ENCODE measurements around the gene CCDC30.

The CCDC30 gene

DNA sequence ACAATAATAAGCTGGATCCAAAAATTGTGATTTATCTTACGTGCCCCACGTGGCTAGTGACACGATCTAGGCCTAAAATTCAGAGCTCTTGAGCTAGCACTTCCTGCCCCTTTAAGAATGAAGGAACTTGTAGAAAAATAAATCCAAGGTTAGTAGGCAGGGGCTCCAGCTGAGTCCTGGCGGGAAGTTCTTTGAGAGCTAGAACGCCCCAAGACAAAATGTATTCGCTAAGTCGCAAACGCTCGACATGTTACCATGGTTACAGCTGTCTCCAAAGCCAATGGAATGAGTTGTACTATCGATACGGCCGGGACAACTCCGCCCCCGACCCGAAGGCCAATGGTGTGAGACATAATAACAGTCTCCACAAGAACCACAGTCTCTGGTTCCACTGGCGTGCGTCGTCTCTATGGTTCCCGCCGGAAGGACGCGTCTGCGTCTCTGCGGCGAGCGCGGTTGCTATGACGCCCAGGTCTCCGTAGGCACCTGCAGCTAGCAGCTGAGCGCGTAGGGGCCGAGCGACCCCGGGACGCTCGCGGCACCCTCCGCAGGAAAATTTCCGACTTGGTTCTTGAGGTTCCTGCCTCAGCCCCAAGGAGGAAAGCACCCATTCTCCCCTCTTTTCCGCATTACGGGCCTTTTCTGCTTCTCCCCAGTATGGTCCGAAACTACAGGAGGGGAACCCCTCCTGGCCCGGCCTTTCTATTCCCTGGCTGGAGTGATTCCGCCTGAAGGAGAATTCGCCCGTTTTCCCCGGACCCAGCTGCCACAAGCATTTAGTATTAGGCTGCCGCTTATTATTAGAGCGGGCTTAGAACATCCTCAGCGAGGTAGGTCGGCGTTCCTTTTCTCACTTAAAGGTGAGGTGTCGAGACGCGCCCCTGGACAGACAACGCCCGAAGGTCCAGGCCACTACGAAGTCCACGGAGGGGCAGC, at the start of gene CCDC30:
Gene CCDC30 (plus strand): TSS at position 459 of the 936 bp plus-strand sequence. CDS start 17,266 bp downstream, outside the sequence.
- peak; percentile 90 to 94 for DNase-seq (ENCODE audit: low read depth in 2 of 2, low spot score in 1 of 2)

DNA sequence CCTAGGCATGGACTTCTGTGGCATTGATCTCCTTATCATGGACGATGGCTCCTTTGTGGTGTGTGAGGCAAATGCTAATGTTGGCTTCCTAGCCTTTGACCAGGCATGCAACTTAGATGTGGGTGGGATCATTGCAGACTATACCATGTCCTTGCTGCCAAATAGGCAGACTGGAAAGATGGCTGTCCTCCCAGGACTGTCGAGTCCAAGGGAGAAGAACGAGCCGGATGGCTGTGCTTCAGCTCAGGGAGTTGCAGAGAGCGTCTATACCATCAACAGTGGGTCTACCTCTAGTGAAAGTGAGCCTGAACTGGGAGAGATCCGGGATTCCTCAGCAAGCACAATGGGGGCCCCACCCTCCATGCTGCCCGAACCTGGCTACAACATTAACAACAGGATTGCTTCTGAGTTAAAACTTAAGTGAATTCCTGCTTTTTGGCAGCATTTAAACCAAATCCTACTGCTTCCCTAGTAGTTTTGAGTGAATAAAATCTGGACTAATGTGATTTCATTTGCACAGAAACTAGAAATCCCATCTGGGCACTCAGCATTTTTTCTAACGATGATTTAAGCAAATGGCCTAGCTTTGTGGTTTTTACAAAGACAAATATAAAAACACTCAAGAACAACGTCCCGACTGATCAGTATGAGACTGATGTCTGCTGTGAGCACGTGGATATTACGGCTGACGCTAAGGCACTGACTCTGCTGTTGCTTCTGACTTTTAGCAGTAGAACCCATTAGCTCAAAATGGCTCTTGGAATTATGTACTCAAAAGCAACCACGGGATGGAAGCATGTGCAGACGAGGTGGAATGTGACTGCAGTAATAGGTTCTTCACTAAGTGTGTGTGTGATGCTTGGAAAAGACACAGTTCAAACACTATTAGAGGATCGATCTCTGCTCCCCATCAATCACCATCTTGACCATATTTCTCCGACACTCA, 48.3 kb upstream of the CCDC30 start:
- no peak for DNase-seq (ENCODE audit: low read depth in 2 of 2, low spot score in 1 of 2)

DNA sequence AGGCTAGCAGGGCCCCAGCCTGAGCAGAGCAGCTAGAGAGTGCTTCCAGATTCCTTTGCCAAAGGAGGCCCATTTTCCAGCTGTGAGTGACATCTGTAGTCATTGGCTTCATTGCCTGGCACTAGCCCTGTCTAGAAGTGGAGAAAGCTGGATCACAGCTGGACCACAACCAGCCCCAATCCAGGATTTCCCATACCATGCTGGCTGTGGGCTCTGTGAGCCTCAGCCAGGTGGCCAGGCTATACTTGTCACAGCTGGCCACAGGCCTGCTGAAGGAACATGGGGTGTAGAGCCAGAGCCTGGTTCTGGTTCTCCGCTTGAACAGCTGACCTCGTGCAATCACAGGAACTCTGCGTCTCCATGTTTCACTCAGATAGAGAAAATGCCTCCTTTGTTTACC, 45.9 kb upstream of the CCDC30 start:
- no peak for DNase-seq (ENCODE audit: low read depth in 2 of 2, low spot score in 1 of 2)

- no peak for DNase-seq (ENCODE audit: low read depth in 2 of 2, low spot score in 1 of 2)
Observed at GRCh38 chr1:42418516-42418915, 44.6 kb upstream of the CCDC30 start.

DNA sequence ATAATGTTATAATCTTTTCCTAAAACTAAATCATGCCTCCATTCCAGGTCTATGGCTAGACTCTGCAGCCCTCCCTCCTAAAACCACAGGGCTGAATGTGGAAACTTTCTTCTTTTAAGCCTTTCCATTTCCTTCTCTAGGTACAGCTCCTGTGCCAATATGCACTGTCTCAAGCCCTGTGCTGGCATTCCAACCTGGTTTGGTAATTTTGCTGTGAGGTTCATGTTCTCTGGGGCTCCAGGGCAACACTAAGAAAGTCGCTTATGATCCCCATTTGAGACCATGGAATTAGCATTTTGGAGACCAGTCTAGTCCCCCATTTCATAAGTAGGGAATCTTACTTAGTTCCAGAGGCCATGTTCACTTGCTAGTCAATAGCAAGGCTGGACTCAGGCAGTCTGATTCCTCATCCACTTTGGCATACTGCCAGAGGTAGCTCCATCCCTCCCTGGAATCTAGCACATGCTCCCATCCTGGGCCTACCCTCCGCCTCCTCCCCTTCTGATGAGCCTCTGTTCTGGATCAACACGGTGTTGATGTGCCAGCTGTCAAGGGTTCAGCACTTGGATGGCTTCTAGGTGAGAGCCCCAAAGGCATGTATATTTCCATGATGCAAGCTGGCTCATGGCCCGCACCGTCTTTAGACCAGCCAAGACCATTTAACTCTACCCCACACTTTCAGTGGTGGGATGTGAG, 43.8 kb upstream of the CCDC30 start:
- no peak for DNase-seq (ENCODE audit: low read depth in 2 of 2, low spot score in 1 of 2)

- no peak for DNase-seq (ENCODE audit: low read depth in 2 of 2, low spot score in 1 of 2)
Observed at GRCh38 chr1:42420121-42420520, 43.0 kb upstream of the CCDC30 start.

DNA sequence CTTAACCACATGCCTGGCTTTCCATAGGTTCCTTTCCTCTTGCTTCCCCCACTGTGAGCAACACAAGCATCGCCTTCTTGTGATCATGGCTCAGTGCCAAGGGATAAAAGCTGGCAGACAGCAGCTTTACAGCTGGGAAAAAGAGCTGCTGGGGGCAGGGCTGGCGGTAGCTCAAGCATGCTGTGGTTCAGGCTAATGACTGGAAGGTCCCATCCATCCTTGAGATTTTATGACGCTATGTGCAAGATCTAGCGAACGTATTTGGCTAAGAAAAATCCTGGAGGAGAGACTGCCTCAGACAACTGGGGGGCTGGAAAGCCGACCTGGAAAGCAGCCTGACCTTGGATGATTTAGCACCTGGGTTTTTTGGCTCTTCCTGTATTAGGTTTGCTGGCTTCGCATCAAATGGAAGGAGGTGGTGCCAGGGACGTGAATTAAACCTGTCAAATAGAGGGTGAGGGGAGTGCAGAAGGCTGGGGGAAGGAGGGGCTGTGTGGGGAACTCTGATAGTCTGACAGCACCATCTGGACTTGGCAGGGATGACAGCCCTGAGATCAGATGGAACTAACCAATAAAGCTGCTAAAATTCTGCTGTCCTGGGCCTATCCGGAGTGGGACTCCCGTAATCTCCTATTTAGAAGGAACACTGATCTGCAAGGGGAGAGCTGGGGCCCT, 42.0 kb upstream of the CCDC30 start:
- no peak for DNase-seq (ENCODE audit: low read depth in 2 of 2, low spot score in 1 of 2)

- DNase-seq (ENCODE audit: low read depth in 2 of 2, low spot score in 1 of 2), result no peak
Observed at GRCh38 chr1:42422737-42423136, 40.3 kb upstream of the CCDC30 start.

- no peak for DNase-seq (ENCODE audit: low read depth in 2 of 2, low spot score in 1 of 2)
Observed at GRCh38 chr1:42423681-42424080, 39.4 kb upstream of the CCDC30 start.

- no peak for DNase-seq (ENCODE audit: low read depth in 2 of 2, low spot score in 1 of 2)
Observed at GRCh38 chr1:42424201-42424600, 38.9 kb upstream of the CCDC30 start.

DNA sequence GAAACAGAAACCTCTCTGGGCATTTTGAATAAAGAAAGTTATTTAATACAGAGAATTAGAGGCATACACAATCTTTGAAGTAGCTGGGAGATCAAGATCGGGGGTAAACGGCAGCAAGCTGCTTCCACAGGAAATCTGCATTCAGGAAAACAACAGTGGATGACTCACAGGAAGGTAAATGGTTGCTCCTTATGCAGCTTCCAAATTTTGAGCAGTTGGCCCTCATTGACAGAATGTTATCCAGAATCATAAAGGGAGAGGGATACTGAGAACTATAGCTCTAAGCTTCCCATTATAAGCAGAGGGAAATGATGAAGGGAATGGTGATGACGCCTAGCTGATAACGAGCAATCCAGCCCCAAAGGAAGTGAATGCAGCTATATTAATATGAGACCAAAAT, 35.8 kb upstream of the CCDC30 start:
- no peak for DNase-seq (ENCODE audit: low read depth in 2 of 2, low spot score in 1 of 2)

- no peak for DNase-seq (ENCODE audit: low read depth in 2 of 2, low spot score in 1 of 2)
Observed at GRCh38 chr1:42429603-42430002, 33.5 kb upstream of the CCDC30 start.

- no peak for DNase-seq (ENCODE audit: low read depth in 2 of 2, low spot score in 1 of 2)
Observed at GRCh38 chr1:42430286-42431135, 32.6 kb upstream of the CCDC30 start.

DNA sequence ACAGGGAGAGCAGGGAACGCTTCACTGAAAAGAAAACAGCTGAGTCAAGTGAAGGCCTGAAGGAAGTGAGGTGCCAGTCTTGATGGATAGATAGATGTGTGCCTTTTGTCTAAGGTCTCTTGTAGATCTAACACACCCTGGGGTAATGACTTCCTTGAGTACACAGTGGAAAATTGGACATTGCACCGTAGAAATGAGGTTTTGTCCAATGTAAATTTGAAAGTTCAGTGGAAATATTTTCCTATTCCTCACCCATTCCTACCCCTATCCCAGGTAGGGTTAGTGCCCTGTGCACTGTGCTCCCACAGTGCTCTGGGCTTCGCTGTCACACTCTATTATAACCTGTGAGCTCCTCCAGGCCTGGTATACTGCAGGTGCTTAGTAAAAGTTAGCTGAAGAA, 31.6 kb upstream of the CCDC30 start:
- DNase-seq (ENCODE audit: low read depth in 2 of 2, low spot score in 1 of 2), result no peak

GRCh38 chr1:42432714-42433113, 30.4 kb upstream of the CCDC30 start:
- no peak for DNase-seq (ENCODE audit: low read depth in 2 of 2, low spot score in 1 of 2)

GRCh38 chr1:42433369-42433768, 29.7 kb upstream of the CCDC30 start:
- no peak for DNase-seq (ENCODE audit: low read depth in 2 of 2, low spot score in 1 of 2)

DNA sequence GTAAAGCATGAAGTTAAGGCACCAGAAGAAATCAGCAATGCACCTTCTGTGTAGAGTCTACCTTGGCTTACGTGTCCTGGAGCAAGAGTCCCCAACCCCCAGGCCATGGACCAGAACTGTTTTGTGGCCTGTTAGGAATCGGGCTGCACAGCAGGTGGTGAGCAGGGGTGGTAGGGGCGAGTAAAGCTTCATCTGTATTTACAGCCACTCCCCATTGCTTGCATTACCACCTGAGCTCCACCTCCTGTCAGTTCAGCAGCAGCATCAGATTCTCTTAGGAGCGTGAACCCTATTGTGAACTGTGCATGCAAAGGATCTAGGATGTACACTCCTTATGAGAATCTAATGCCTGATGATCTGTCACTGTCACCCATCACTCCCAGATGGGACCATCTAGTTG, 28.7 kb upstream of the CCDC30 start:
- DNase-seq (ENCODE audit: low read depth in 2 of 2, low spot score in 1 of 2), result no peak

GRCh38 chr1:42439940-42440339, 23.1 kb upstream of the CCDC30 start:
- DNase-seq (ENCODE audit: low read depth in 2 of 2, low spot score in 1 of 2), result no peak

DNA sequence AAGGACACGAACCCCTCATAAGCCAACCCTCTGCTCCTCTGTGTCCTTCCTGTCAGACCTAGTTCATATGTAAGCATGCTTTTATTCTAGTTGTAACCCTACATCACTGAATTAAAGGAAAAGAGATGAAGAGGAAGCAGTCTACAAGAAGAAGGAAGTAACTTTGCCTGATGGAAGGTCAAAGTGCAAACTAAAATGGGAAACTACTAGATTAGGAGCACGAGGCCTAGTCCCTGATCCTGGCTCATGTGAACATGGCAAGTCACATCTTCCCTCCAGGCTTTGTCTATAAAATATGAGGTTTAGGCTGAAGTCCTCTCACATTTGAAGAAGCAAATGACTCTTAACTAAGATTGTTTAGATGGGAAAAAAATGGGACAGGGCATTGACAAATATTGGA, 20.4 kb upstream of the CCDC30 start:
- DNase-seq (ENCODE audit: low read depth in 2 of 2, low spot score in 1 of 2), result no peak

DNA sequence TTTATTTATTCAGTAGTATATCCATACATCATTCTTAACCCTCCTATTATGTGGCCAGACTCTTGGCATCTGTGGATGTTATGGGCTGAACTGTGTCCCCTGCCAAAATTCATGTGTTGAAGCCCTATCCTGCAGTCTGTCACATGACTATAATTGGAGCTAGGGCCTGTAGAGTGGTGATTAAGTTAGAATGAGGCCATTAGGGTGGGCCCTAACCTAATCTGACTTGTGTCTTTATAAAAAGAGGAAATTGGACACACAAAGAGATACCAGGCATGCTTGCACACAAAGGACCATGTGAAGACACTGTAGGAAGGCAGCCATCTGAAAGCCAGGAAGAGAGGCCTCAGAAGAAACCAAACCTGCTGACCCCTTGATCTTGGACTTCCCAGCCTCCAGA, 13.8 kb upstream of the CCDC30 start:
- no peak for DNase-seq (ENCODE audit: low read depth in 2 of 2, low spot score in 1 of 2)
